GM21576 (cell line): ENCODE results near the gene ANAPC7.
"Not testable (repeated sequence)": the region's sequence is repeated elsewhere in the genome, so short reads cannot be mapped to it uniquely, and the experiment has no call there.

Experiments used
- ATAC-seq: cut with Tn5 transposase; IDR thresholded peaks from one replicate; pipeline ENCODE4 v1.9.1; 2021; ENCODE audit warnings: mild to moderate bottlenecking, moderate library complexity; ENCODE audit not compliant: unreplicated experiment

The ANAPC7 gene

GRCh38 chr12:110373962-110374611 is 29.4 kb downstream of the ANAPC7 start:
- no peak for ATAC-seq

DNA sequence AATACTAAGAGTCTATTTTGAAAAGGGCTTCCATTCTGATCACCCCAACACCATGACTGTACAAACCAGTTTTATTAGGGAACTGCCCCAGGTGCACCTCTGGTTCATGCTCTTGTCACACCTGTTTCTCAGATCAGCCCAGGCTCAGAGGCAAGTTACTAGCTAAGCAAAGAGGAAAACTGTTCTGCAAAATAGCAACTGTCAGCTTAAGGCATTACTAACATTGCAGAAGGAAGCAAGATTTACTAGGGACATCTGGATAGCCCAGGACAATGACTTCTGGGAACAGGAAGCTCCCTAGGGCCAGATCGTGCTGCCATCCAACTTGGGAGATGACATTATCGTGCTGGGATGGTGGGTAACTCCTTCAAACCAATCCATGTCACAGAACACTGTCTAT is 30.1 kb downstream of the ANAPC7 start:
- ATAC-seq = no peak

DNA sequence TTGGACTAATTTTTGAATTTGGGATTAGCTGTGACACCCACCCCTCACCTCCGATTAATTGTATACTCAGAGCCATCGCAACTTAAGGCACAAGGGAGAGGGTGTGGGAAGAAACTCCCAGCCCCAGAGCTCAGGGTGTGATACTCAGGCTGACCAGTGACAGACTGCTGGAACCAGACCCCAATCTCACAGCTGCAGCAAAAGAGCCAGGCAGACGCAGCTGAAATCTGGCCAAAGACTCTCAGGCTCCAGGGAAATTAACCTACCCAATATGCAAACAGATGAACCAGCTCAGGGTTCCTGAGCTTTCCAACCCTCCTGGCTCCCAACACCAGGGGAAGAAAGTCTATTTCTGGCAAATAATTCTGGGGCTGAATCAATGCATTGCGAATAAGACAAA is 30.5 kb downstream of the ANAPC7 start:
- ATAC-seq = no peak

GRCh38 chr12:110372056-110372425 is 31.5 kb downstream of the ANAPC7 start:
- ATAC-seq = no peak

DNA sequence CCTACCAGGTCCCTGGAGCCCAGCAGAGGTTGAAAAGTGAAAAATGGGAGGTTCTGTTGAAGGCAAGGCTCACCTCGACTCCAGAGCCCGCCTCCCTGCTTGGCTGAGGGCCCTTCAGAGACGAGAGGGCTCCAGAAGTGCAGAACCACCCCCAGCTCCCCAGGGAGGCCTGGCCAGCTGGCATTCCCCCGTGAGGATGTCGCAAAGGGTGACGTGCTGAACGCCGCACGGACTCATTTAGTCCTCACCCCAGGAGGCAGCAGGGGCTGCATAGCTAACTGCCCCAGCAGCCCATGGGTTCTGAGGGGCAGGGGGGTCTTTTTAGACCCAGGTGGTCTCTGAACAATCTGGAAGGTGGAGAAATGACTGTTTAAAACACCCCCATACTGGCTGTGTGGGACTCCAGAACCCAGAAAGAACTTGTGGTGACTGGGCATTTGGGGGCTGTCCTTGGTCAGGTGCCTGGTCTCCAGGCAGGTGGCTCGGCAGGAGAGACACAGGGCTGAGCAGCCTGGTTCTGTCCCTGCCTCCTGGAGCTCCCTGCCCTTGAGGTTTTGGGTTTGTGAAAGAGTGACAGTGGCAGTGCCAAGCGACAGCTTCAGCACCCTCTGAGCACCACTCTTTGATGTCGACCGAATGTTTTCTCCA is 32.0 kb downstream of the ANAPC7 start:
- peak; percentile 53 for ATAC-seq

DNA sequence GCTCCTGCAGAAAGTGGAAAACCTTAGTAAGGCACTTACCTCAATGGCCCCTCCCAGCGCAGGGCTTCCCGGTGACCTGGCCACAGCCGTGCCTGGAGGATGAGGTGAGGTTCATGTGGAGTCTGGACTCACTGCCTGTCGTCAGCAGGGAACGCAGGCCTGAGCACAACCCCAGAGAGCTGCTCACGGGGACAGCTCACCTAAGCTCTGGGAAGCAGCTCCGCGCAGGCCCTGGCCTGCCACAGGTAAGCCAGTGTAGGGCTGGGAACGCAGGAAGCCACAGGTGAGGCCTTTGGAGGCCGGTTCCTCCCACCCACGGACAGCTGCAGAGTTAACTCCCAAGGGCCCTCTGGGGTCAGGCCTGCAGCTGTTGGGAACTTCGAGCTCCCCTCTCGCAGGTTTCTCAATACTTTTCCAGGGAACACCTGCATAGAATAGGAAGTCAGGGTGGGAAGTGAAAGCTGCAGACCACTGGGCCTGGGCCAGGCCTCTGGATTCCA is 32.7 kb downstream of the ANAPC7 start:
- ATAC-seq = no peak

DNA sequence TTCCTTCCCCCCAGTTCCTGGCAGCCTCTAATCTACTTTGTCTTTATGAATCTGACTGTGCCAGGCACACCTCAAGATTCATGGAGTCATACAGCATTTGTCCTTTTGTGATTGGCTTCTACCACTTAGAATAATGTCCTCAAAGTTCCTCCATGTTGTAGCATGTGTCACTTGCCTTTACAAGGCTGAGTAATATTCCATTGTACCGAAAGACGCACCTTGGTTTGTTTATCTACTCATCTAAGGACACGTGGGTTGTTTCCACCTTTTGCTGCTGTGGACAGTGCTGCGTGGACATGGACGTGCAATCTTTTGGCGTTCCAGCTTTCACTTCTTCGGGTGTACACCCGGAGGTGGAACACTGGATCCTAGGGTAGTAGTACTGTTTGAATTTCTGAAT is 33.5 kb downstream of the ANAPC7 start:
- ATAC-seq = no peak

GRCh38 chr12:110367181-110367864 is 36.2 kb downstream of the ANAPC7 start:
- ATAC-seq = no peak

- ATAC-seq = no peak
Measured at GRCh38 chr12:110366321-110367142, 37.0 kb downstream of the ANAPC7 start.

DNA sequence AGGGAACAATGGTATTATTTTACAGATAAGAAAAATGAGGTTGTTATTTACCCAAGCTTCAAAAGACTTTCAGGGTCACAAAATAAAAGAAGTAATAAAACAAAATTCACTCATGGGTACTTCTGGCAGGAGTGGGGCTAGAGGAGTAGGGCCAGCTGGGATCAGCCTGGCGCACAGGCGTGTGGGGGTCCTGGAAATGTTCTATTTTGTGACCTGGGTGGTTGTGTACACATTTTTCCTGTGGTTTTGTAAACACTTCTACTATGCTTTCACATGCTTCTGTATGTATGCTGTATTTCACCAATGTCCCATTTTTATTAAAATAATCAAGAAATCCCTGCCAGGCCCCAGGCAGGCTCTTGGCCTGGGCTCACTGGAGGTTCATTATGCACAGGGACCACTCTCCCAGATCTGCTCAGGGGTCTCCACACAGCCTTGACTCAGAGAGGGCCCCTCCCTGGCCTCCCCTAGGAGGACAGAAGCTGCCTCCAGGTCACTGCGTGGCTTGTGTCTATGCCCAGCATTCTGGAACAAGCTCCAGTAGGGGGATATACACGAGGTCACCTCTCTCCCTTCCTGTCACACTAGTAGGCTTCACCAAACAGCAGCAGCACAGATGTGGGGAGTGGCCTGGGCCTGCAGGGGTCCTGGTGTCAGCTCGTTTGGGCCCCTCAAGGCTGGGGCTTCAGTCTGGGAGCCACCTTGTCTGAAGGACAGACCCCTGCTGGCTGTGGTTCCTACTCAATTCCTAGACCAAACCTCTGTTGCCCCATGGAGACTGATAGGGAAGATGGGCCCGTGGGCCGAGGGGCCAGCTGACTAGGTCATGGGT is 37.8 kb downstream of the ANAPC7 start:
- ATAC-seq = no peak

DNA sequence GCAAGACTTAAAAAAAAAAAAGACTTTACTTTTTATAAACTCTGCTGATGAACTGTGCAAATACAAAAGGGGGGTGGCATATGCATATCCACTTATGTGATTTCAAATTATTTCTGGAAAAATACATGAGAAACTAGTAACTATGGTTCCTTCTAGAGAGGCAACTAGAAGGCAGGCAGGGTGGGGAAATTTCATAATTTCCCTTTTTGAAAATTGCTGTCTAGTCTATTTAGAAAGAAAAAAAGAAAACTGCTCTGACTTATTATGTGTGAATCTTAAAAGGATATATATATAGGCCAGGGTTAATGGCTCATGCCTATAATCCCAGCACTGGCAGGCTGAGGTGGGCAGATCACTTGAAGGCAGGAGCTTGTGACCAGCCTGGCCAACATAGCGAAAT is 42.3 kb downstream of the ANAPC7 start:
- no peak for ATAC-seq

- ATAC-seq = not testable (repeated sequence)
Measured at GRCh38 chr12:110358384-110359097, 45.0 kb downstream of the ANAPC7 start.

GRCh38 chr12:110355073-110355472 is 48.4 kb downstream of the ANAPC7 start:
- no peak for ATAC-seq

- ATAC-seq = no peak
Measured at GRCh38 chr12:110354172-110354780, 49.2 kb downstream of the ANAPC7 start.

- ATAC-seq = no peak
Measured at GRCh38 chr12:110353211-110353965, 50.1 kb downstream of the ANAPC7 start.

DNA sequence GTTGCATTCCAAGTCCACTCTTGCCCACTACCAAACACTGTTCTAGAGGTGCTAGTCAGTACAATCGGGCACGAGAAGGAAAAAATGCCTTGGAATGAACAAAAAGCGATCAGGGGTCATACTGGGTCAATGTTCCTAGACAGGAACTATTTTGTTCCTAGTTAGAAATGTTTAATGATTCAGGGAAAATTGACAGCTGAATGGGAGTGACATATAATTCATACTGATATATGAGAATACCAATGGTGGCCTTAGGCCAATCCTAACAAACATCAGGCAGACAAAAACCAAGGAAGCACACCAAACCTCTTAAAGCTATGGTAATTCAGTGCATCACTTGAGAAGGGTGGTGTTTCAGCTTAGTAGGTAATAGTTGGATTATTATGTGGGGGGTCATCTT is 51.1 kb downstream of the ANAPC7 start:
- ATAC-seq = no peak

DNA sequence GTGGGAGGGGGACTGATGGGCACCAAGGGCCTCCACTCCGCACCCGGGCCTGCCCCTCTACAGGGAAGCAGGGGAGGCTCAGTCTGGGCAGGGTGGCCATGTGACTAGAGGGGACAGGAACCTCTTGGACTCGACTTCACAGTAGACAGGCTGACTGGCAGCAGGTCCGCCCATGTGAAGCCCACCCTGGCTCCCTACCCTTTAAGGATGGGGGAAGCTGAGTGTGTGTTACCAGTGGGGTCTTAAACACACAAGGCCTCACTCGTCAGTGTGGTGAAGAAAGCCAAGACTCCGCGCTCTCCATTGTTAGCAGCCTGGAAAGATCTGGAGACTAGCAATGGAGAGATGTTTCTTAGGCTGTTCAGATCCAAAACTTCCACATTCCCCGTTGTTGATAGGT is 52.4 kb downstream of the ANAPC7 start:
- no peak for ATAC-seq

- ATAC-seq = no peak
Measured at GRCh38 chr12:110349514-110350151, 53.9 kb downstream of the ANAPC7 start.
